GM12891 (cell line): ENCODE results near the gene CHMP4B.

Source experiments
- POLR2A ChIP-seq: IDR thresholded peaks from 2 replicates; pipeline ENCODE4 v1.6.1; 2011; ENCODE audit warnings: low read depth, low read length, control low read depth
- POLR2AphosphoS5 ChIP-seq: IDR thresholded peaks from 2 replicates; pipeline ENCODE4 v1.6.1; 2011; ENCODE audit warnings: low read depth, low read length, control low read depth
- POU2F2 ChIP-seq: IDR thresholded peaks from 2 replicates; pipeline ENCODE4 v1.6.1; 2011; ENCODE audit warnings: low read depth, mild to moderate bottlenecking, control low read depth, low read length, moderate library complexity
- SPI1 ChIP-seq: IDR thresholded peaks from 2 replicates; pipeline ENCODE4 v1.6.1; 2011; ENCODE audit warnings: low read depth, low read length, control low read depth
- TAF1 ChIP-seq: IDR thresholded peaks from 2 replicates; pipeline ENCODE4 v1.6.1; 2011; ENCODE audit warnings: low read depth, low read length, control low read depth

DNA sequence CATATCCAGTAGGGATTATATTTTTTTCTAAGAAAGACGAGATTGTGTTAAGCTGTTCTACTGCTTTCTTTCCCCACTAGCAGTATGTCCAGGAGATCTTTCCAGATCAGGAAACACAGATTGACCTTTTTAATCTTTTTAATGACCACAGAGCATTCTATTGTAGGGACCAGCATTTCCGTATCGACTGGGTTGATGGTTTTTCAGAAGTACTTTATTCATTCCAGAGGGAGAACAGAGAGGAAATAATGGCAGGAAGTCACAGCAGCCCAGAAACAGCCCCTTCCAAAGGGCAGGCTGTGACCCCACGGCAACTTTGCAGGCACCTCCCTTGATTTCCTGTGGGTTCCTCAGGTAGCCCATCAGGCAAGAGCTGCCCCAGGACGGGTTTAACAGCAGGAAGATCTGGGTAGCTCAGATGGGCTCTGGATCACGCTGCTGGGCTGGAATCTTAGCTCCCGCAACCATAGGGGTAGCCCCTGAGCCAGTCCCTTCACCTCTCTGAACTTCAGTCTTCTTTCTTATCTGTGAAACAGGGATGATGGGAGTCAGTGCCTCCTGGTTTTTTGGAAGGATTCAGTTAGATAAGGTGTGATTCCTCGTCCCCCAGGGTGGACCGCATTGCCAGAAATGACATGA, 23.8 kb upstream of the CHMP4B start:
- TF ChIP-seq POLR2A (no peak), POLR2AphosphoS5 (no peak), TAF1 (no peak), SPI1 (no peak), POU2F2 (no peak)
